Neuron (in vitro differentiated cells): ENCODE data around the gene ENOPH1.

Experiments used
- H2AFZ ChIP-seq: one replicate; pipeline ENCODE4 v1.6.1; 2013; ENCODE audit warnings: low read depth, mild to moderate bottlenecking, inconsistent platforms, low read length, moderate library complexity
- H3K27me3 ChIP-seq: one replicate; pipeline ENCODE4 v1.6.1; 2013; ENCODE audit warnings: low read length; ENCODE audit not compliant: insufficient read depth
- H3K36me3 ChIP-seq: one replicate; pipeline ENCODE4 v1.6.1; 2013; ENCODE audit warnings: low read length; ENCODE audit not compliant: insufficient read depth
- H3K4me1 ChIP-seq: one replicate; pipeline ENCODE4 v1.6.1; 2013; ENCODE audit warnings: low read length; ENCODE audit not compliant: insufficient read depth
- H3K4me3 ChIP-seq: 2 replicates; pipeline ENCODE4 v1.5.1; 2013; ENCODE audit warnings: mild to moderate bottlenecking, low read length, moderate library complexity
- H3K9me3 ChIP-seq: one replicate; pipeline ENCODE4 v1.6.1; 2013; ENCODE audit warnings: low read length

Gene ENOPH1

DNA sequence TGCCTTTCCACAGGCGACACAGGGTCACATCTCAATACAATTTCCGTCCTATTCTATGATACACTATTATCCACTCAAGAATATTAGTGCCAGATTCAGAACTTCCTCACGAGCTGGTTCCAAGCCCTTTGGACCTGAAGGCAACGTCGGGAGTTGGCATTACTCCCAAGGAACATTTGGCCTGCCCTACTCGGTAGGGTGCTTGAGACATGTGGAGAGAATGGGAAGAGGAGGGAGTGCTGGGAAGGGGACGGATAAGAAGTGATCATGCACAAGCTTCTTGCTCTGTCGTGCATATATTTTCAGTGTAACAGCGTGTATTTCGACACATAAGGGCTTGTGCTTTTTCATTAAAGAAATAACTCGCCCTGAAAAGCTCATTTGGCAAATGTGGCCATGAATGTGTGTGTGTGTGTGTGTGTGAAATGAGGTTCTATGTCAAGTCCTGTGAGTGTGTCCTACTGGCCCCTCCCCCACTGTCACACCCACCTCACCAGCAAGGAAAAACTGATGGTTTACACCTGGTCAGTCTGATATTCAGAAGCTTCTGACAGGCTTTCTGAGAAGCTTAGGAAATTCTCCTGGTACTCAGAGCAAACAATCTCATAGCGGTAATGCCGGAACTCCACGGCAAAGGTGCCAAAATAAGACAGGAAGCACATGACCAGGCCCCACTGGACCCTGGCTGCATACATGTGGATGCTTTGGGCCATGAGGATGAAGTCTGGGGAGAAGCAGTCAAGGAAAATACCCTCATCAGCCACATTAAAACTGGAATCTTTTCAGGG lies 54.8 kb downstream of the ENOPH1 start:
- no peaks in the 10 kb centered on the region for H3K27me3 ChIP-seq
- peaks cover 12% of the 10 kb centered on the region for H3K4me1 ChIP-seq
- H3K9me3 ChIP-seq, result no peaks in the 10 kb centered on the region
- H3K4me3 ChIP-seq, result no peak overlapping the region
- H3K36me3 ChIP-seq, result no peaks in the 10 kb centered on the region
- H2AFZ ChIP-seq, result no peak overlapping the region

GRCh38 chr4:82489076-82489475 lies 58.7 kb downstream of the ENOPH1 start:
- no peaks in the 10 kb centered on the region for H3K36me3 ChIP-seq
- no peaks in the 10 kb centered on the region for H3K27me3 ChIP-seq
- no peaks in the 10 kb centered on the region for H3K9me3 ChIP-seq
- H3K4me1 ChIP-seq, result peaks cover 17% of the 10 kb centered on the region
- no peak overlapping the region for H2AFZ ChIP-seq
- no peak overlapping the region for H3K4me3 ChIP-seq

- H3K4me1 ChIP-seq, result peaks cover 17% of the 10 kb centered on the region
- H3K9me3 ChIP-seq, result no peaks in the 10 kb centered on the region
- H3K36me3 ChIP-seq, result no peaks in the 10 kb centered on the region
- no peak overlapping the region for H2AFZ ChIP-seq
- H3K4me3 ChIP-seq, result no peak overlapping the region
- H3K27me3 ChIP-seq, result no peaks in the 10 kb centered on the region
Observed at GRCh38 chr4:82489987-82490386, 59.6 kb downstream of the ENOPH1 start.

DNA sequence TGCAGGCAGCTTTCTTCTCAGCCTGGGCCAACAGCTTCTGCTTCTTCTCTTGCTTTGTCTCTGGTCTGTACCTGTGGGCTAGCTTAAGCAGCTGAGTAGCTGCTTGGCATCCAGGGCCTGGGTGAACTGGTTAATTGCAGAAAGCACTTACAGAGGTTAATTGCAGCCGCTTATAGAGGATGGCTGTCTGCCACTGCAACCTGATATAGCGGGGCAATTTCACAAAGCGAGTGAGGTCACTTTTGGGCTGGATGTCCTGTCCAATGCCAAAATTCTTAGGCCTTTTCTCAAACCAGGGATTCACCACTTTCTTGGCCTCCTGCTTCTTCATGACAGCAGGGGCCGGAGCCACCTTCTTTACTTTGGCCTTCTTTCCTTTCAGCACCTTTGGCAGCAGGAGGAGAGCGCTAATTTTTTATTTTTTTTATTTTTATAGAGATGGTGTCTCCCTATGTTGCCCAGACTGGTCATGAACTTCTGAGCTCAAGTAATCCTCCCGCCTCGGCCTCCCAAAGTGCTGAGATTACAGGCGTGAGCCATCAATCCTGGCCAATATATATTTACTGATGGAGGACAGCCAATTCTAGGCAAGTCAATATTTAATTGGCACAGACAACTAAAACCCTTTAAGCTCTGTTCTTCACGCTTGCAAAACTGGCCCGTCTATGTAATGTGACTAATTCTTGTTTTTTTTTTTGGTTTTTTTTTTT lies 61.0 kb downstream of the ENOPH1 start:
- Histone ChIP-seq H3K4me3 (no peak overlapping the region), H3K4me1 (peaks cover 17% of the 10 kb centered on the region), H3K27me3 (no peaks in the 10 kb centered on the region), H3K9me3 (no peaks in the 10 kb centered on the region), H2AFZ (no peak overlapping the region), H3K36me3 (no peaks in the 10 kb centered on the region)

- no peak overlapping the region for H3K4me3 ChIP-seq
- no peaks in the 10 kb centered on the region for H3K36me3 ChIP-seq
- H3K9me3 ChIP-seq, result no peaks in the 10 kb centered on the region
- H2AFZ ChIP-seq, result no peak overlapping the region
- peaks cover 21% of the 10 kb centered on the region for H3K4me1 ChIP-seq
- H3K27me3 ChIP-seq, result no peaks in the 10 kb centered on the region
Observed at GRCh38 chr4:82493721-82494425, 63.5 kb downstream of the ENOPH1 start.

DNA sequence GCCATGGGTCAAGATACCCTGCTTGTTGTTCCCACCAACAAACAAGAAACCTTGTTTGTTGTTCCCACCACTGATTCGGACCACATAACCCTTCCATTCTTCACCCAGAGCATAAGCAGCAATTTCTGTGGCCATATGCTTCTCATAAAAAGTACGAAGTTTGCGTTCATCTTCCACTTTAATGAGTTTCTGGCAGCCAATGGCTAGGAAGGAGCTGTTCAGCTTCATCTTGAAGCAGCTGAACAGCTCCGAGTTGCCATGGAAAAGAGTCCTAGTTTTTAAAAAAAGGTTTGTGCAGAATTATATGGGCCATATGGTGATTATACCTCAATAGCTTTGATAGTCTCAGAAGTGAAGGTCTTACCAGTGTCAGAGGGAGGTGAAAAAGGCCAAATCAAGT lies 65.3 kb downstream of the ENOPH1 start:
- H3K9me3 ChIP-seq, result no peaks in the 10 kb centered on the region
- H3K4me3 ChIP-seq, result no peak overlapping the region
- H2AFZ ChIP-seq, result no peak overlapping the region
- H3K4me1 ChIP-seq, result peaks cover 22% of the 10 kb centered on the region
- no peaks in the 10 kb centered on the region for H3K27me3 ChIP-seq
- no peaks in the 10 kb centered on the region for H3K36me3 ChIP-seq

DNA sequence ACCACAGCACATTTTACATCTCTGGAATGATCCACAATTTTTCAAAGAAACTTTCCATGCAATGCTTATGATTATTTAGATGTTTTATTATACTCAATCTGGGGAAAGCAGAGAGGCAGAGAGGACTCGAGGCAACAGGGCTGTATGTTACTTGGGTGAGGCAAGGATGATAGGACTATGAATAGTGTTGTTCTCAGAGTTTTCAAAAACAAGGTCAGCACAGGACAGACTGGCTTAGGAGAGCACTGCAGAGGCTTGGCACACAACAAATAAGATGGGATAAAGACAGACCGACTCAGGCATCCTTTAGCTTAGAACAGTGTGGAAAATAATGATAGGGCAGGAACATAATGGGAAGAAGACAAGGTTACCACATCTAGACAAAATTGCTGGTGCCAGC lies 66.0 kb downstream of the ENOPH1 start:
- no peaks in the 10 kb centered on the region for H3K9me3 ChIP-seq
- H3K36me3 ChIP-seq, result no peaks in the 10 kb centered on the region
- no peak overlapping the region for H3K4me3 ChIP-seq
- H2AFZ ChIP-seq, result no peak overlapping the region
- H3K4me1 ChIP-seq, result peaks cover 27% of the 10 kb centered on the region
- no peaks in the 10 kb centered on the region for H3K27me3 ChIP-seq

DNA sequence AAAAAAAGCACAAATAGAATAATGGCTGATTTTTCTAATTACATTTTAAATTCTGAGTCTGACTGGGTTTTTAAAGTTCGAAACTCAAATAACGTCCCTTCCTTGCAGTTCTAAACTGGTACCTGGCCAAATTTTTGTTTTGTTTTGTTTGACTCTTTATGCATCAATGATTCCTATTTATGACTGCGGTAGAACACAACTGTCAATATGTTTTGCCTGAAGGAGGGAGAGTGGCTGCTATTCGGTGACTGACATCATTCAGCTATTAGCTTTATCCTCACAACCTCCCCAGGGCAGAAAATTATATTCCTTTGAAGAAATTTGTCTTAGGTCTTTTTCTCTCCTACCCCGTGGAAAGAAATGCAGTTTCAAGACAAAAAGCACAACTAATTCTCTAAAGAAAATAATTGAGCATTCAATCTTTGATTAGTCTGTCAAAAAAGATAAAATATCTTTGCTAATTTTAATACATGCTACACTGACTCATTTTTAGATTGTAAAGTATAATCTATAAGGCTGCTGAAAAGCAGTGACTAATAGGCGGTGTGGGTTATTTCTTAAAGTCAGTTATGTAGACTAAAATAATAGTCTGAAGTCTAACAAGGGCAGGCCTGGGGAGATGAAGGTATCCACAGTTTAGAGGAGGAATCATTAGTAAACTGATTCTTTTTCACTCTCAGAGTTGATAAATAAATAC lies 69.5 kb downstream of the ENOPH1 start:
- no peak overlapping the region for H2AFZ ChIP-seq
- no peak overlapping the region for H3K4me3 ChIP-seq
- no peaks in the 10 kb centered on the region for H3K9me3 ChIP-seq
- H3K27me3 ChIP-seq, result no peaks in the 10 kb centered on the region
- peaks cover 37% of the 10 kb centered on the region for H3K4me1 ChIP-seq
- no peaks in the 10 kb centered on the region for H3K36me3 ChIP-seq

GRCh38 chr4:82500435-82501153 lies 70.2 kb downstream of the ENOPH1 start:
- Histone ChIP-seq H3K4me1 (peaks cover 37% of the 10 kb centered on the region), H3K9me3 (no peaks in the 10 kb centered on the region), H3K27me3 (no peaks in the 10 kb centered on the region), H3K4me3 (no peak overlapping the region), H3K36me3 (no peaks in the 10 kb centered on the region), H2AFZ (no peak overlapping the region)

GRCh38 chr4:82501154-82501442 lies 70.7 kb downstream of the ENOPH1 start:
- no peak overlapping the region for H2AFZ ChIP-seq
- H3K36me3 ChIP-seq, result no peaks in the 10 kb centered on the region
- no peaks in the 10 kb centered on the region for H3K9me3 ChIP-seq
- no peaks in the 10 kb centered on the region for H3K27me3 ChIP-seq
- peaks cover 37% of the 10 kb centered on the region for H3K4me1 ChIP-seq
- H3K4me3 ChIP-seq, result no peak overlapping the region

DNA sequence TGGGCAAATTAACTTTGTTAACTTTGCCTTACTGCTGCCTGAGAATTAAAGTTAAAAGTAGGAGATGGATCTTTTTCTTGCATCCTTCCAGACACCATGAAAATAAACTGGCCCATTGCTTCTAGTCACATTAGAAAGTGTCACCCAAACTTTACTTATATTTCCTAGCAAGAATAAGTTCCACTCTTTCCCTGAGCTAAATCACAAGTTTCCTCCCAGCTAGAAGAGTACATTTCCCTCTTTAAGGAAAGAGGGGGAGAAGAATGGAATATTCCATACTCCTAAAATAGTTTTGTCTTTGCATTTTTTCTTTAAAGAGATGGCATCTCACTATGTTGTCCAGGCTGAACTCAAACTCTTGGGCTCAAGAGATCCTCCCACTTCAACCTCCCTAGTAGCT lies 77.6 kb downstream of the ENOPH1 start:
- H3K4me1 ChIP-seq, result no peaks in the 10 kb centered on the region
- no peaks in the 10 kb centered on the region for H3K27me3 ChIP-seq
- H3K4me3 ChIP-seq, result no peak overlapping the region
- H3K9me3 ChIP-seq, result no peaks in the 10 kb centered on the region
- H3K36me3 ChIP-seq, result no peaks in the 10 kb centered on the region
- H2AFZ ChIP-seq, result no peak overlapping the region

- Histone ChIP-seq H3K9me3 (no peaks in the 10 kb centered on the region), H3K36me3 (no peaks in the 10 kb centered on the region), H3K4me1 (no peaks in the 10 kb centered on the region), H2AFZ (no peak overlapping the region), H3K27me3 (no peaks in the 10 kb centered on the region), H3K4me3 (no peak overlapping the region)
Observed at GRCh38 chr4:82508806-82509428, 78.5 kb downstream of the ENOPH1 start.
